Measurements from ENCODE around the gene TAC4. TPM values are rescaled to one million over a fixed set of nuclear protein-coding genes. Genes with fewer than 3 reads are reported as not detected.

The TAC4 gene
- total and polyA plus RNA-seq, 2 donors (not counting 3 experiments of a cell fraction or from before 2014, with no cell fraction given) = 0.19 TPM; not detected in 1

DNA sequence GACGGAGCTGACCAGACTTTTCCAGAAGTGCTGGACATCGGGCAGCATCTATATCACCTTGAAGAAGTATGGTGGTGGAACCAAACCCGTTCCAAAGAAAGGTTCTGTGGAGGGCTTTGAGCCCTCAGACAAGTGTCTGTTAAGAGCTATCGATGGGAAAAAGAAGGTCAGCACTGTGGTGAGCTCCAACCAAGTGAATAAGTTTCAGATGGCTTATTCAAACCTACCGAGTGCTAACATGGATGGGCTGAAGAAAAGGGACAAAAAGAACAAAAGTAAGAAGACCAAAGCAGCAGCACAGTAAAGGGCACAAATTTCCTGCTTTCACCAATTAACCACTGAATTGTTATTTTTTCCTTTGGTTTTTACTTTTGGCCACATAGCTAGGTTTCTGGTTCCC lies 52.5 kb downstream of the TAC4 start:
- intact Hi-C loops (cut with micrococcal nuclease) (no loop called here), dilution Hi-C loops (cut with MboI; ENCODE audit: extremely low pct_ligation_motif_present, low sequenced_read_pairs) (no loop called here)
- H3K79me2 ChIP-seq (ENCODE audit: control insufficient read depth, insufficient read depth, low read length) = peaks cover 64% of the 10 kb centered on the region
- peaks cover 16 to 17% of the 10 kb centered on the region in 2 experiments for H3K36me3 ChIP-seq (ENCODE audit: control insufficient read depth in 2 of 2, extremely low read depth in 1 of 2, insufficient read depth in 2 of 2, low read length in 2 of 2)
- no peaks in the 10 kb centered on the region for H3K9me1 ChIP-seq (replicated peaks; ENCODE audit: control insufficient read depth, extremely low read depth, insufficient read depth, low read length)
- TF ChIP-seq, protein P1, sequence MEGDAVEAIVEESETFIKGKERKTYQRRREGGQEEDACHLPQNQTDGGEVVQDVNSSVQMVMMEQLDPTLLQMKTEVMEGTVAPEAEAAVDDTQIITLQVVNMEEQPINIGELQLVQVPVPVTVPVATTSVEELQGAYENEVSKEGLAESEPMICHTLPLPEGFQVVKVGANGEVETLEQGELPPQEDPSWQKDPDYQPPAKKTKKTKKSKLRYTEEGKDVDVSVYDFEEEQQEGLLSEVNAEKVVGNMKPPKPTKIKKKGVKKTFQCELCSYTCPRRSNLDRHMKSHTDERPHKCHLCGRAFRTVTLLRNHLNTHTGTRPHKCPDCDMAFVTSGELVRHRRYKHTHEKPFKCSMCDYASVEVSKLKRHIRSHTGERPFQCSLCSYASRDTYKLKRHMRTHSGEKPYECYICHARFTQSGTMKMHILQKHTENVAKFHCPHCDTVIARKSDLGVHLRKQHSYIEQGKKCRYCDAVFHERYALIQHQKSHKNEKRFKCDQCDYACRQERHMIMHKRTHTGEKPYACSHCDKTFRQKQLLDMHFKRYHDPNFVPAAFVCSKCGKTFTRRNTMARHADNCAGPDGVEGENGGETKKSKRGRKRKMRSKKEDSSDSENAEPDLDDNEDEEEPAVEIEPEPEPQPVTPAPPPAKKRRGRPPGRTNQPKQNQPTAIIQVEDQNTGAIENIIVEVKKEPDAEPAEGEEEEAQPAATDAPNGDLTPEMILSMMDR (IDR thresholded peaks at IDR 0.05; ENCODE audit: extremely low read depth in 1 of 2, insufficient read depth in 1 of 2, low read depth in 1 of 2, low read length in 2 of 2) = no peak
- TF ChIP-seq POLR2A (IDR thresholded peaks at IDR 0.05; ENCODE audit: low read depth, low read length) (no peak), POLR2AphosphoS5 (IDR thresholded peaks at IDR 0.05; ENCODE audit: insufficient read depth, low read depth, low read length) (no peak), MYC (IDR thresholded peaks at IDR 0.05; ENCODE audit: low read depth, low read length) (no peak), EZH2 (IDR thresholded peaks at IDR 0.05; ENCODE audit: borderline replicate concordance, low read depth, low read length, severe bottlenecking) (no peak), GATA2 (IDR thresholded peaks at IDR 0.05; ENCODE audit: insufficient read depth, insufficient read length, low read depth, low read length) (no peak), JUN (IDR thresholded peaks at IDR 0.05; ENCODE audit: borderline replicate concordance, insufficient read depth, insufficient read length, low read depth) (no peak), FOS (IDR thresholded peaks at IDR 0.05; ENCODE audit: borderline replicate concordance, insufficient read depth, low read length) (no peak)
- TF ChIP-seq, protein P2, sequence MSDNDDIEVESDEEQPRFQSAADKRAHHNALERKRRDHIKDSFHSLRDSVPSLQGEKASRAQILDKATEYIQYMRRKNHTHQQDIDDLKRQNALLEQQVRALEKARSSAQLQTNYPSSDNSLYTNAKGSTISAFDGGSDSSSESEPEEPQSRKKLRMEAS (IDR thresholded peaks at IDR 0.05; ENCODE audit: insufficient read depth, insufficient read length) = no peak
- H3K27me3 ChIP-seq (ENCODE audit: control insufficient read depth in 2 of 2, insufficient read depth in 2 of 2, low read length in 2 of 2) = no peaks in the 10 kb centered on the region
- no peak overlapping the region for H3K4me3 ChIP-seq (replicated peaks in 1 of 3; ENCODE audit: insufficient read depth in 1 of 3, low read depth in 1 of 3, low read length in 3 of 3)
- no peak overlapping the region for H3K4me2 ChIP-seq (ENCODE audit: insufficient read depth, low read length)
- no peak overlapping the region for H3K9ac ChIP-seq (replicated peaks; ENCODE audit: extremely low read depth, insufficient read depth, low read length)
- no TSS peak for BruUV-seq (replicated peaks)
- H3K9me3 ChIP-seq (replicated peaks; ENCODE audit: control insufficient read depth, insufficient read depth, low read length) = no peaks in the 10 kb centered on the region
- FAIRE-seq (no peak), DNase-seq (ENCODE audit: low read depth, low spot score) (no peak)
- CTCF ChIA-PET = no interaction called here
- no peaks in the 10 kb centered on the region for H3K4me1 ChIP-seq (ENCODE audit: control insufficient read depth, extremely low read depth, insufficient read depth, low read length)
- H2AFZ ChIP-seq (ENCODE audit: low read depth, low read length) = no peak overlapping the region
- POLR2A ChIA-PET = no interaction called here
- no peak overlapping the region for H3K27ac ChIP-seq (ENCODE audit: insufficient read depth, low read depth, low read length)
- peaks cover 6% of the 10 kb centered on the region for H4K20me1 ChIP-seq (replicated peaks; ENCODE audit: control insufficient read depth, extremely low read depth, insufficient read depth, low read length)
